Smooth muscle cell (in vitro differentiated cells): ENCODE results near the gene ZNF641. TPM values are rescaled to one million over a fixed set of nuclear protein-coding genes. Genes with fewer than 3 reads are reported as not detected.

Experiments
- DNase-seq: peaks from one replicate; lab custom pipeline; 2025; ENCODE audit not compliant: unreplicated experiment; lab: John Stamatoyannopoulos, UW
- H2AFZ ChIP-seq: fragments of 200-600 bp; sonication (generic); 2 replicates; pipeline ENCODE4 v1.6.0; 2016; ENCODE audit warnings: antibody characterized with exemption, low read depth, mild to moderate bottlenecking
- H3F3A ChIP-seq: fragments of 200-600 bp; sonication (generic); 2 replicates; pipeline ENCODE4 v1.6.0; 2017; ENCODE audit warnings: antibody characterized with exemption, low read depth
- H3K27ac ChIP-seq: fragments of 200-600 bp; sonication (generic); 2 replicates; pipeline ENCODE4 v1.5.1; 2016; ENCODE audit warnings: low read depth, mild to moderate bottlenecking
- H3K27me3 ChIP-seq: fragments of 200-600 bp; sonication (generic); 2 replicates; pipeline ENCODE4 v1.6.1; 2016; ENCODE audit warnings: low read depth, mild to moderate bottlenecking
- H3K36me3 ChIP-seq: fragments of 200-600 bp; sonication (generic); 2 replicates; pipeline ENCODE4 v1.5.1; 2016; ENCODE audit warnings: low read depth
- H3K4me1 ChIP-seq: fragments of 200-600 bp; sonication (generic); 2 replicates; pipeline ENCODE4 v1.5.1; 2016; ENCODE audit warnings: low read depth
- H3K4me2 ChIP-seq: fragments of 200-600 bp; sonication (generic); 2 replicates; pipeline ENCODE4 v1.6.0; 2016; ENCODE audit warnings: mild to moderate bottlenecking
- H3K4me3 ChIP-seq: fragments of 200-600 bp; sonication (generic); 2 replicates; pipeline ENCODE4 v1.5.1; 2016; ENCODE audit warnings: mild to moderate bottlenecking
- H3K79me2 ChIP-seq: fragments of 200-600 bp; sonication (generic); 2 replicates; pipeline ENCODE4 v1.6.0; 2016; ENCODE audit warnings: low read depth, mild to moderate bottlenecking
- H3K9ac ChIP-seq: fragments of 200-600 bp; sonication (generic); 2 replicates; pipeline ENCODE4 v1.6.0; 2016; ENCODE audit warnings: low read depth
- H3K9me3 ChIP-seq: fragments of 200-600 bp; sonication (generic); replicated peaks from 2 replicates; pipeline ENCODE4 v1.5.1; 2016; ENCODE audit warnings: low read depth
- H4K20me1 ChIP-seq: fragments of 200-600 bp; sonication (generic); 2 replicates; pipeline ENCODE4 v1.6.0; 2016; ENCODE audit warnings: low read depth
- CTCF ChIP-seq: fragments of 200-600 bp; sonication (generic); IDR thresholded peaks from 2 replicates; pipeline ENCODE4 v1.5.1; 2017; ENCODE audit warnings: borderline replicate concordance, mild to moderate bottlenecking, antibody characterized with exemption; ENCODE audit not compliant: insufficient read depth, poor library complexity, severe bottlenecking
- WGBS: methylation state at CpG from one replicate; pipeline ENCODE4 v1.1.7; 2016; ENCODE audit warnings: low lambda C conversion rate; 5-methylcytosine and 5-hydroxymethylcytosine counted together
- polyA plus RNA-seq: library from polyadenylated mRNA; unstranded; fragments of >200 nt; fragmentation: Nextera tagmentation; extraction: Ambion mirVana; gene quantifications from 2 replicates; pipeline ENCODE4 v1.2.1, GENCODE V29; 2016
- total RNA-seq: library from RNA; depleted of rRNA; stranded (reverse); fragments of >200 nt; gene quantifications from 2 replicates; pipeline ENCODE4 v1.2.3, GENCODE V29; 2014

Gene ZNF641
- total and polyA plus RNA-seq, 2 experiments from 2014 or later = 19.4 to 28.1 TPM

- Histone ChIP-seq H3K4me1 (peaks cover 3% of the 10 kb centered on the region), H3F3A (no peaks in the 10 kb centered on the region), H3K9ac (peak overlapping the region; percentile 54), H4K20me1 (no peaks in the 10 kb centered on the region), H3K27ac (no peak overlapping the region), H3K27me3 (no peaks in the 10 kb centered on the region), H3K9me3 (no peaks in the 10 kb centered on the region), H3K36me3 (no peaks in the 10 kb centered on the region), H3K4me2 (peak overlapping the region; percentile 95), H3K79me2 (no peaks in the 10 kb centered on the region), H3K4me3 (peak overlapping the region; percentile 73), H2AFZ (peak overlapping the region; percentile 96)
- 15% methylated on average over 30 of the region's 30 CpGs for WGBS
- no peak for TF ChIP-seq CTCF
- DNase-seq = peak; percentile 10
Observed at GRCh38 chr12:48296586-48297282, 54.0 kb downstream of the ZNF641 start.

GRCh38 chr12:48292040-48292439 is 58.7 kb downstream of the ZNF641 start:
- H3K9ac ChIP-seq = no peak overlapping the region
- WGBS = 29% methylated on average over 2 of the region's 2 CpGs
- H3K36me3 ChIP-seq = no peaks in the 10 kb centered on the region
- no peaks in the 10 kb centered on the region for H4K20me1 ChIP-seq
- no peaks in the 10 kb centered on the region for H3F3A ChIP-seq
- H3K27ac ChIP-seq = peak overlapping the region; percentile 28
- TF ChIP-seq CTCF = no peak
- H3K4me2 ChIP-seq = peak overlapping the region; percentile 4
- H3K4me1 ChIP-seq = peaks cover under 1% of the 10 kb centered on the region
- no peak for DNase-seq
- H3K27me3 ChIP-seq = no peaks in the 10 kb centered on the region
- H3K9me3 ChIP-seq = no peaks in the 10 kb centered on the region
- H3K4me3 ChIP-seq = no peak overlapping the region
- H2AFZ ChIP-seq = no peak overlapping the region
- H3K79me2 ChIP-seq = no peaks in the 10 kb centered on the region

DNA sequence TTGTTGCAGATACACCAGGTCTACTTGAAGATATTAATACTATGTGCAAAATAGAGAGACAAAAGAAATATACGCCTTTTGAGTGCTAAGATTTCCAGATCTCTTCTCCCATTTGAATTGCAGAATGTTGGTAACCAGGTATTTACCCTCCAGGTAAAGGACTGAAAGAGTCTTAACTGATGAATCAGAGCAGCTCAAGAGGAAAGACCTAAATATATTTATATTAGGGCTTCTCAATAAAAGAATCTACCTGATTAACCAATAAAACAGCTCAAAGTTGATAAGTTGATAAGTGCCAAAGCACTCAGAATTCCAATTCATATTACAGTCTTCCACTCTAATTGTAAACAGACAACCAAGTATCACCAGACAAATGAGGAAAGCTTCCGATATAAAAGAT is 59.2 kb downstream of the ZNF641 start:
- Histone ChIP-seq H3K4me3 (no peak overlapping the region), H3K4me2 (peak overlapping the region; percentile 4), H3K79me2 (no peaks in the 10 kb centered on the region), H3F3A (no peaks in the 10 kb centered on the region), H3K27me3 (no peaks in the 10 kb centered on the region), H3K36me3 (no peaks in the 10 kb centered on the region), H4K20me1 (no peaks in the 10 kb centered on the region), H2AFZ (no peak overlapping the region), H3K4me1 (no peaks in the 10 kb centered on the region), H3K9me3 (no peaks in the 10 kb centered on the region), H3K27ac (peak overlapping the region; percentile 28), H3K9ac (no peak overlapping the region)
- DNase-seq = no peak
- 79% methylated on average over 2 of the region's 2 CpGs for WGBS
- no peak for TF ChIP-seq CTCF
